Peyer's patch (tissue), 4 donors: ENCODE data around the gene ZC3H12D. TPM values are rescaled to one million over a fixed set of nuclear protein-coding genes. Genes with fewer than 3 reads are reported as not detected.

Experiments used
- DNase-seq, 3 donors: peaks; one replicate each; pipeline ENCODE4 v3.0.0-alpha.2; 2017 to 2019
- H3K27ac ChIP-seq, 4 donors: fragments of 200-600 bp; sonication (generic); one replicate each; pipeline ENCODE4 v1.5.1; 2016 to 2019
- H3K27me3 ChIP-seq, 2 donors: fragments of 200-600 bp; sonication (generic); one replicate each; pipeline ENCODE4 v1.5.1; 2019
- H3K36me3 ChIP-seq, 3 donors: fragments of 200-600 bp; sonication (generic); one replicate each; pipeline ENCODE4 v1.5.1; 2016 to 2019
- H3K4me1 ChIP-seq, 4 donors: fragments of 200-600 bp; sonication (generic); one replicate each; pipeline ENCODE4 v1.5.1; 2016 to 2019
- H3K4me3 ChIP-seq, 4 donors: fragments of 200-600 bp; sonication (generic); 1 replicate in 3 of 4; 2 replicates in 1 of 4; pipeline ENCODE4 v1.5.1; 2016 to 2019; ENCODE audit warnings: mild to moderate bottlenecking in 1 of 4
- H3K9me3 ChIP-seq, 4 donors: fragments of 200-600 bp; sonication (generic); one replicate each; pipeline ENCODE4 v1.5.1; 2016 to 2019; ENCODE audit warnings: mild to moderate bottlenecking in 1 of 4
- POLR2A ChIP-seq, 2 donors: fragments of 450-650 bp; IDR thresholded peaks; one replicate each; pipeline ENCODE4 v1.5.1; 2017; ENCODE audit warnings: antibody characterized with exemption in 2 of 2, mild to moderate bottlenecking in 2 of 2, moderate library complexity in 2 of 2
- total RNA-seq, 4 donors: library from RNA; depleted of rRNA; stranded (reverse); fragments of >200 nt; gene quantifications; one replicate each; pipeline ENCODE4 v1.1.0, GENCODE V29; 2016
- TF ChIP-seq, protein P1 (sequence below), 6 experiments: fragments of 450-650 bp in 4 of 6; fragments of 200-600 bp in 2 of 6; sonication (generic) in 1 of 6; IDR thresholded peaks; one replicate each; pipeline ENCODE4 v1.5.1; 2017 to 2019; ENCODE audit warnings: antibody characterized with exemption in 6 of 6, mild to moderate bottlenecking in 3 of 6, moderate library complexity in 1 of 6

Gene ZC3H12D
- total RNA-seq, 4 donors from 2014 or later = 7.8 to 32.2 (median 18.5) TPM

DNA sequence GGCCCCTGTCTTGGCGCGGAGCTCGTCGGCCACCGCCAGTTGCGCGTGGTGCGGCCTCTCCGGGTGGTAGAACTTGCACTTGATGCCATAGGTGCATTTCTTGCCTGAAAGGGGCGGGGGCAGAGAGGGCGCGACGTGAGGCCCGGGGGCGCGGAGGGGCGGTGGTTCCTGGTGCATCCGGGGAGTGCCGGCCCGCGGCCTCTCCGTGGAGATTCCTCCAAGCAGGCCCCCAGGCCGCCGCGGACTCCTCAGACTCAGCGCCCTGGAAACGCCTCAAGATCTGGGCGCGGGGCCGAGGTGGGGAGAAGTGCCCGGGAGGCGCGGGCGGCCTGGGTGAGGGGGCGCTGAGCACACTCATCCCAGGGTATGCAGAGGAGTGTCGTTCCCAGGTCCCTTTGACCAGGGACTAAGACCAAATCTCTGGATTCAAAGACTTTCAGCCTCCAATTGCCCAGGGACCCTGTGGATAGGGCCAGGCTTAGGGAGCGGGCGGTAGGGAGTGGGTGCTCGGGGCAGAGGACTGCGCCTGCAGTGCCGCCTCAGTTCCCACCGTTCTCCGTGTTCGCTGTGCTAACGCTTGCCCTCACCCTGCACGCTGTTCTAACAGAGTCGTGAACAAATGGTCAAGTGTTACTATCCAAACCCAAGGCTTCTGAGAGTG lies 33.3 kb downstream of the ZC3H12D start:
- Histone ChIP-seq H3K27ac (peak overlapping the region in 3 of 4 donors; percentile 40 to 70 (median 66)), H3K4me3 (peak overlapping the region; percentile 11 to 52 (median 42)), H3K4me1 (peaks cover 0 to 52% (median 8%) of the 10 kb centered on the region in 4 donors), H3K27me3 (no peaks in the 10 kb centered on the region), H3K9me3 (no peaks in the 10 kb centered on the region), H3K36me3 (no peaks in the 10 kb centered on the region)
- no peak for TF ChIP-seq POLR2A (IDR thresholded peaks at IDR 0.05)
- TF ChIP-seq, protein P1, sequence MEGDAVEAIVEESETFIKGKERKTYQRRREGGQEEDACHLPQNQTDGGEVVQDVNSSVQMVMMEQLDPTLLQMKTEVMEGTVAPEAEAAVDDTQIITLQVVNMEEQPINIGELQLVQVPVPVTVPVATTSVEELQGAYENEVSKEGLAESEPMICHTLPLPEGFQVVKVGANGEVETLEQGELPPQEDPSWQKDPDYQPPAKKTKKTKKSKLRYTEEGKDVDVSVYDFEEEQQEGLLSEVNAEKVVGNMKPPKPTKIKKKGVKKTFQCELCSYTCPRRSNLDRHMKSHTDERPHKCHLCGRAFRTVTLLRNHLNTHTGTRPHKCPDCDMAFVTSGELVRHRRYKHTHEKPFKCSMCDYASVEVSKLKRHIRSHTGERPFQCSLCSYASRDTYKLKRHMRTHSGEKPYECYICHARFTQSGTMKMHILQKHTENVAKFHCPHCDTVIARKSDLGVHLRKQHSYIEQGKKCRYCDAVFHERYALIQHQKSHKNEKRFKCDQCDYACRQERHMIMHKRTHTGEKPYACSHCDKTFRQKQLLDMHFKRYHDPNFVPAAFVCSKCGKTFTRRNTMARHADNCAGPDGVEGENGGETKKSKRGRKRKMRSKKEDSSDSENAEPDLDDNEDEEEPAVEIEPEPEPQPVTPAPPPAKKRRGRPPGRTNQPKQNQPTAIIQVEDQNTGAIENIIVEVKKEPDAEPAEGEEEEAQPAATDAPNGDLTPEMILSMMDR (IDR thresholded peaks at IDR 0.05) = no peak
- peak in 2 of 3 donors; percentile 75 to 83 for DNase-seq

DNA sequence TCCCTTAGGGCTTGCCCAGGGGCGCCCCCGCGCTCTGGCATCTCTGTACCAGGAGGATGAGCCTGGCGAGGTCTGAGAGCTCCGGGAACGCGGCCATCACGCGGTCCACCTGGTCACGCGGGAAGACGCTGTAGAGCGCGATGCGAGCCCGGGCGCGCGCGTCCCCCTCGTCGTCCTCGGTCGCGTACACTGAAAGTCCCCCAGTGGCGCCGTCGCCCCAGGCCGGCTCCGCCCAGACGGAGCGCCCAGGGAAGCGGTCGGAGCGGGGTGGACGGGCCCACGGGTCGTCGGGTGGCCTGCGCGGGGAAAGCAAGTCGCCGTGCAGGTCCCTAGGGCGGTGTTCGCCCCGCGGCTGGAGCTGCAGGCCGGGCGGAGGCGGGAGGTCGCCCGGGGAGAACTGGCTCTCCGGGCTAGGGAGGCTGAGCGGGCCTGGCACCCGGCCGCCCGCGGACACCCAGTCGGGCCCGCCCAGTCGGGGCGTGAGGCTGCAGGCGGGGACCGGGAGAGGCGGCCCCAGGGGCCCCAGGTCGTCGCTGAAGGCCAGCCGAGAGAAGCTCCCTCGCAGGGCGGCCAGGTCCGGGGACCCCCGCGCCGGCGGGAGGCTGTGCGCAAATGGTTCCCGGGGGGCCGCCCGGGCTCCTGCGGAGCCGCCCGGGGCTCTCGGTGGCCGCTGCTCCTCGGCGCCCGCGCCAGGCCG lies 34.0 kb downstream of the ZC3H12D start:
- TF ChIP-seq, protein P1 (IDR thresholded peaks at IDR 0.05) = peak in 1 of 6 experiments; percentile 4
- TF ChIP-seq POLR2A (IDR thresholded peaks at IDR 0.05) = peak in 1 of 2 donors; percentile 8
- peak in 1 of 3 donors; percentile 73 for DNase-seq
- peak overlapping the region in 3 of 4 donors; percentile 40 to 70 (median 66) for H3K27ac ChIP-seq
- peak overlapping the region; percentile 11 to 52 (median 42) for H3K4me3 ChIP-seq
- H3K36me3 ChIP-seq = no peaks in the 10 kb centered on the region
- no peaks in the 10 kb centered on the region for H3K27me3 ChIP-seq
- peaks cover 0 to 52% (median 8%) of the 10 kb centered on the region in 4 donors for H3K4me1 ChIP-seq
- no peaks in the 10 kb centered on the region for H3K9me3 ChIP-seq

DNA sequence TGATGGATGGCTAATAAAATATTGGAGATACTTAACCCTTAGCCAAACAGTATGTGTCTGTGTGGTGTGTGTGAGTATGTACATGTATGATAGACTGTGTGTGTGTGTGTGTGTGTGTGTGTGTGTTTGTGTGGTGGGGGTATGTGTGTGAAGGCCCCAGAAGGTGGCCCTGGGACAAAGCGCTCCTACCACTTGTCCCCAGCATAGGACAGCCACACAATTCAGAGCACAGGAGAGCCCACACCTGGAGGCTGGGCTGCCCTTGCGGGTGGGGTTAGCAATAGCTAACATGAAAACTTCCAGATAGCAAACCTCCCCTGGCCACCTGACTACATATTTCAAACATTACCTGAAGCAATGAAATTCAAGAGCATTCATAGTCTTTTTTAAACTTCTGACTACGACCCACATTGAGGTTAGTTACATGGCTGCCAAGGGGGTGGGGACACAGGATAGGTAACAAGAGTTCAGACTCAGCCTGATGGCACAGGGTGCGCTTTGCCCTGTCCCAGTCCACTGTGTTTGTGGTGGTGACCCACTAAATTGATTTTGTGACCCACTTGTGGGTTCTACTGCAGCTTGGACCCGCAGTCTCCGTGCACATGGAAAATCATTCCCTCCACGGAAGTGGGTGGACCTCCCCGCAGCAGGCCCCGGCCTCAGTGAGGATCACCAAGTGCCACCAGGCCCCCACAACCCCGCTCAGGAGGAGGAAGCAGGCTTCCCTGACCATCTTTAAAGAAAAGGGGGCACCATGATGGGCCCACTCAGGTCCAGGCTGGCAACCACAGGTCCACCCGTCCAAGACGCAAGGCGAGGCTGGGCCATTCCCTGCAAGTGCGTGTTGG lies 34.8 kb downstream of the ZC3H12D start:
- Histone ChIP-seq H3K27ac (peak overlapping the region in 1 of 4 donors; percentile 66), H3K27me3 (no peaks in the 10 kb centered on the region), H3K4me3 (peak overlapping the region in 3 of 4 donors; percentile 33 to 52 (median 52)), H3K4me1 (peaks cover 0 to 48% (median 8%) of the 10 kb centered on the region in 4 donors), H3K9me3 (no peaks in the 10 kb centered on the region), H3K36me3 (no peaks in the 10 kb centered on the region)
- DNase-seq = no peak
- TF ChIP-seq, protein P1 (IDR thresholded peaks at IDR 0.05) = no peak
- no peak for TF ChIP-seq POLR2A (IDR thresholded peaks at IDR 0.05)

DNA sequence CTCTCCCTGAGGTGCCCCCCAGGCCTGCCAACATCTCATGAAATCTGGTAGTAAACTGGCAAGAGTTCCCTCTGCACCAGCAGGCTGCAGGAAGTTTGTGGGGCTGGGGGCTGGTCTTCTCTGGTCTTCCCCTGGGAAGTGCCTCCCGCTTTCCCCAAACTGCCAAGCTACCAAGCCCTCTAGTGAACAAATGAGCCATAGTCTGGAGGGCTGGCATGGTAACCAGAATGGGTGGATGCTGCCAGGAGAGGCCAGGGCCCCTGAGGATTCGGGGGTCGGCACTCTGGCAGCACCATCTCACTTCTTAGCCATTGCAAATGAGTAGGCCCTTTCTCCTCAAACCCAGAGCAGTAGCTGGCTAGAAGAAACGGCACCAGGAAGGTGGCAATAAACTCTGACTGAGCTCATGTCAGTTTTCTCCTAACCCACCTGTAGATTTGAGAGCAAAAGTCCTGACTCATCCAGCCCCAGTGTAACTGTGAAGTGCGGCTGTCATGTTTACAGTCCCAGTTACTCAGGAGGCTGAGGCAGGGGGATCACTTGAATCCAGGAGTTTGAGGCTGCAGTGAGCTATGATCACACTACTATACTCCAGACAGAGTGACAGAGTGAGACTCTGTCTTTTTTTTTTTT lies 35.9 kb downstream of the ZC3H12D start:
- H3K27me3 ChIP-seq = no peaks in the 10 kb centered on the region
- no peak for DNase-seq
- no peak overlapping the region for H3K27ac ChIP-seq
- H3K36me3 ChIP-seq = no peaks in the 10 kb centered on the region
- no peak overlapping the region for H3K4me3 ChIP-seq
- H3K4me1 ChIP-seq = peaks cover 0 to 37% (median 5%) of the 10 kb centered on the region in 4 donors
- no peaks in the 10 kb centered on the region for H3K9me3 ChIP-seq
- no peak for TF ChIP-seq POLR2A (IDR thresholded peaks at IDR 0.05)
- TF ChIP-seq, protein P1 (IDR thresholded peaks at IDR 0.05) = no peak

DNA sequence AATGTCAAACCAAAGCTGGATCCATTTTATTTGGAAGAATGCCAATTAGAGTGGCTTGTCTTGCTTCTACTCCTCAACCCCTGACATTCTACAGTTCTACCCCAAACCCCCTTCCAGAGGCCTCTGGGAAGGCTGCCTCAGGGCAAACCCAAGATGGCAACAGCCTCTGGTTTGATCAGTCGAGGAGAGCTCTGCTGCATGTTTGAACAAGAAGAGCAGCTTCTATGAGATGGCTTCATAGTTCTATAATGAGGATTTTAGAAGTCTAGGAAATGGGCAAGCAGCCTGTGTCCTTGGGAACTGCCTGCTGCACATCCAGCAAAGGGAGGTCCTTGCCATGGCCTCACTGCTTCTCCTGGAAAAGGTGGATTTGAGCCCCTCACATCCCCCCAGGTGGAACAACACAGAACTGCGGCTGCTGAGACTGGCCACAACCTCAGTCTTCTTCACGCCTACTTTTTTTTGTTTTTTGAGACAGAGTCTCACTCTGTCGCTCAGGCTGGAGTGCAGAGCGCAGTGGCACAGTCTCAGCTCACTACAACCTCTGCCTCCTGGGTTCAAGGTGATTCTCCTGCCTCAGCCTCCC lies 37.9 kb downstream of the ZC3H12D start:
- no peak overlapping the region for H3K27ac ChIP-seq
- TF ChIP-seq POLR2A (IDR thresholded peaks at IDR 0.05) = no peak
- TF ChIP-seq, protein P1 (IDR thresholded peaks at IDR 0.05) = no peak
- H3K9me3 ChIP-seq = no peaks in the 10 kb centered on the region
- DNase-seq = no peak
- no peak overlapping the region for H3K4me3 ChIP-seq
- H3K27me3 ChIP-seq = no peaks in the 10 kb centered on the region
- no peaks in the 10 kb centered on the region for H3K36me3 ChIP-seq
- peaks cover 0 to 18% (median 0%) of the 10 kb centered on the region in 4 donors for H3K4me1 ChIP-seq
